ENCODE data around the gene ACRBP. TPM values are rescaled to one million over a fixed set of nuclear protein-coding genes. Genes with fewer than 3 reads are reported as not detected.

The ACRBP gene
- total RNA-seq, 2 experiments from 2014 or later, result 4.4 to 9.4 TPM

GRCh38 chr12:6592087-6592486 is 55.1 kb downstream of the ACRBP start:
- H3K4me1 ChIP-seq (ENCODE audit: insufficient read depth, low read length, poor library complexity, severe bottlenecking), result no peaks in the 10 kb centered on the region
- H3K9me2 ChIP-seq (ENCODE audit: insufficient read depth, low read length), result no peaks in the 10 kb centered on the region
- no peak for DNase-seq (ENCODE audit: low spot score)
- H2AFZ ChIP-seq (ENCODE audit: low read length), result no peak overlapping the region
- CTCF ChIA-PET (ENCODE audit: unreplicated experiment), result interaction anchor here (0.5 to 1.1 kb wide), 2 partner anchors 21 to 551 kb away, joined by 3 to 18 read pairs; no protein-coding TSS in a partner anchor
- no peak overlapping the region for H3K27ac ChIP-seq (ENCODE audit: low read depth, low read length, poor library complexity, severe bottlenecking)
- no peak overlapping the region for H3K4me2 ChIP-seq (ENCODE audit: low read length)
- POLR2A ChIA-PET, result no interaction called here
- H3K36me3 ChIP-seq (ENCODE audit: insufficient read depth, low read length), result peaks cover 99% of the 10 kb centered on the region
- TF ChIP-seq, protein P1, sequence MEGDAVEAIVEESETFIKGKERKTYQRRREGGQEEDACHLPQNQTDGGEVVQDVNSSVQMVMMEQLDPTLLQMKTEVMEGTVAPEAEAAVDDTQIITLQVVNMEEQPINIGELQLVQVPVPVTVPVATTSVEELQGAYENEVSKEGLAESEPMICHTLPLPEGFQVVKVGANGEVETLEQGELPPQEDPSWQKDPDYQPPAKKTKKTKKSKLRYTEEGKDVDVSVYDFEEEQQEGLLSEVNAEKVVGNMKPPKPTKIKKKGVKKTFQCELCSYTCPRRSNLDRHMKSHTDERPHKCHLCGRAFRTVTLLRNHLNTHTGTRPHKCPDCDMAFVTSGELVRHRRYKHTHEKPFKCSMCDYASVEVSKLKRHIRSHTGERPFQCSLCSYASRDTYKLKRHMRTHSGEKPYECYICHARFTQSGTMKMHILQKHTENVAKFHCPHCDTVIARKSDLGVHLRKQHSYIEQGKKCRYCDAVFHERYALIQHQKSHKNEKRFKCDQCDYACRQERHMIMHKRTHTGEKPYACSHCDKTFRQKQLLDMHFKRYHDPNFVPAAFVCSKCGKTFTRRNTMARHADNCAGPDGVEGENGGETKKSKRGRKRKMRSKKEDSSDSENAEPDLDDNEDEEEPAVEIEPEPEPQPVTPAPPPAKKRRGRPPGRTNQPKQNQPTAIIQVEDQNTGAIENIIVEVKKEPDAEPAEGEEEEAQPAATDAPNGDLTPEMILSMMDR (conservative IDR thresholded peaks at IDR 0.05; ENCODE audit: low read length), result no peak
- TF ChIP-seq EZH2phosphoT487 (IDR thresholded peaks at IDR 0.05; ENCODE audit: borderline replicate concordance, low read depth, low read length), result no peak
- H4K20me1 ChIP-seq (ENCODE audit: insufficient read depth, low read length), result no peaks in the 10 kb centered on the region
- H3K4me3 ChIP-seq (ENCODE audit: low read depth, low read length, poor library complexity, severe bottlenecking), result no peak overlapping the region
- TSS peak; percentile 78 for BruUV-seq (replicated peaks)
- no peaks in the 10 kb centered on the region for H3K9me3 ChIP-seq (ENCODE audit: low read length)
- intact Hi-C loops (cut with micrococcal nuclease; ENCODE audit: unreplicated experiment), result no loop called here
- no peaks in the 10 kb centered on the region for H3K79me2 ChIP-seq (ENCODE audit: insufficient read depth, low read depth, low read length)

Other genes with a start within 250 kb of the ACRBP start
- gene CD27, start 202.5 kb downstream of the ACRBP start, total RNA-seq (2014; rRNA removed; shearing (Covaris generic)), result 18.0 and 19.8 TPM in 2 replicates
- 39.9 and 48.3 TPM in 2 replicates for gene CD27, start 202.5 kb downstream of the ACRBP start, total RNA-seq (2022)
- 18.4 and 23.7 TPM in 2 replicates for gene TAPBPL, start 195.4 kb downstream of the ACRBP start, total RNA-seq (2014; rRNA removed; shearing (Covaris generic))
- gene TAPBPL, start 195.4 kb downstream of the ACRBP start, total RNA-seq (2022), result 22.2 and 25.5 TPM in 2 replicates
- gene VAMP1, start 176.8 kb downstream of the ACRBP start, total RNA-seq (2014; rRNA removed; shearing (Covaris generic)), result 82.7 and 86.0 TPM in 2 replicates
- 46.9 and 51.6 TPM in 2 replicates for gene VAMP1, start 176.8 kb downstream of the ACRBP start, total RNA-seq (2022)
- 152 and 164 TPM in 2 replicates for gene MRPL51, start 154.2 kb downstream of the ACRBP start, total RNA-seq (2014; rRNA removed; shearing (Covaris generic))
- gene MRPL51, start 154.2 kb downstream of the ACRBP start, total RNA-seq (2022), result 280 and 338 TPM in 2 replicates
- gene NCAPD2, start 153.3 kb downstream of the ACRBP start, total RNA-seq (2014; rRNA removed; shearing (Covaris generic)), result 157 and 195 TPM in 2 replicates
- gene NCAPD2, start 153.3 kb downstream of the ACRBP start, total RNA-seq (2022), result 225 and 267 TPM in 2 replicates
- gene GAPDH, start 112.9 kb downstream of the ACRBP start, total RNA-seq (2014; rRNA removed; shearing (Covaris generic)), result 3,369 and 3,801 TPM in 2 replicates
- gene GAPDH, start 112.9 kb downstream of the ACRBP start, total RNA-seq (2022), result 3,794 and 4,502 TPM in 2 replicates
- 16.9 and 25.4 TPM in 2 replicates for gene IFFO1, start 91.4 kb downstream of the ACRBP start, total RNA-seq (2014; rRNA removed; shearing (Covaris generic))
- gene IFFO1, start 91.4 kb downstream of the ACRBP start, total RNA-seq (2022), result 30.5 and 32.3 TPM in 2 replicates
- 87.9 and 116 TPM in 2 replicates for gene NOP2, start 79.1 kb downstream of the ACRBP start, total RNA-seq (2014; rRNA removed; shearing (Covaris generic))
- gene NOP2, start 79.1 kb downstream of the ACRBP start, total RNA-seq (2022), result 86.5 and 100 TPM in 2 replicates
- gene CHD4, start 40.1 kb downstream of the ACRBP start, total RNA-seq (2014; rRNA removed; shearing (Covaris generic)), result 287 and 319 TPM in 2 replicates
- gene CHD4, start 40.1 kb downstream of the ACRBP start, total RNA-seq (2022), result 247 and 267 TPM in 2 replicates
- 7.7 and 14.4 TPM in 2 replicates for gene LPAR5, start 11.5 kb downstream of the ACRBP start, total RNA-seq (2014; rRNA removed; shearing (Covaris generic))
- gene LPAR5, start 11.5 kb downstream of the ACRBP start, total RNA-seq (2022), result 25.3 and 25.6 TPM in 2 replicates
- 27.1 and 38.1 TPM in 2 replicates for gene ING4, start 15.7 kb upstream of the ACRBP start, total RNA-seq (2014; rRNA removed; shearing (Covaris generic))
- gene ING4, start 15.7 kb upstream of the ACRBP start, total RNA-seq (2022), result 30.8 and 37.0 TPM in 2 replicates
- 48.2 and 48.6 TPM in 2 replicates for gene ZNF384, start 41.9 kb upstream of the ACRBP start, total RNA-seq (2014; rRNA removed; shearing (Covaris generic))
- 95.5 and 109 TPM in 2 replicates for gene ZNF384, start 41.9 kb upstream of the ACRBP start, total RNA-seq (2022)
- gene PIANP, start 53.4 kb upstream of the ACRBP start, total RNA-seq (2014; rRNA removed; shearing (Covaris generic)), result 0.98 and 1.2 TPM in 2 replicates
- 15.2 and 15.4 TPM in 2 replicates for gene PIANP, start 53.4 kb upstream of the ACRBP start, total RNA-seq (2022)
- 64.8 and 71.2 TPM in 2 replicates for gene COPS7A, start 76.6 kb upstream of the ACRBP start, total RNA-seq (2014; rRNA removed; shearing (Covaris generic))
- gene COPS7A, start 76.6 kb upstream of the ACRBP start, total RNA-seq (2022), result 51.1 and 53.8 TPM in 2 replicates
- gene MLF2, start 105.7 kb upstream of the ACRBP start, total RNA-seq (2014; rRNA removed; shearing (Covaris generic)), result 87.3 and 96.2 TPM in 2 replicates
- gene MLF2, start 105.7 kb upstream of the ACRBP start, total RNA-seq (2022), result 79.7 and 81.3 TPM in 2 replicates
- gene PTMS, start 118.9 kb upstream of the ACRBP start, total RNA-seq (2014; rRNA removed; shearing (Covaris generic)), result 6.3 and 7.8 TPM in 2 replicates
- 9.8 and 11.8 TPM in 2 replicates for gene PTMS, start 118.9 kb upstream of the ACRBP start, total RNA-seq (2022)
- 0.19 and 0.62 TPM in 2 replicates for gene LAG3, start 125.1 kb upstream of the ACRBP start, total RNA-seq (2014; rRNA removed; shearing (Covaris generic))
- 0.26 TPM in 1 of 2 replicates, not detected in the other for gene LAG3, start 125.1 kb upstream of the ACRBP start, total RNA-seq (2022)
- not detected in 2 replicates for gene CD4, start 142.1 kb upstream of the ACRBP start, total RNA-seq (2014; rRNA removed; shearing (Covaris generic))
- gene CD4, start 142.1 kb upstream of the ACRBP start, total RNA-seq (2022), result not detected in 2 replicates
- gene GPR162, start 174.4 kb upstream of the ACRBP start, total RNA-seq (2014; rRNA removed; shearing (Covaris generic)), result not detected in 2 replicates
- gene GPR162, start 174.4 kb upstream of the ACRBP start, total RNA-seq (2022), result not detected in 2 replicates
- gene P3H3, start 181.0 kb upstream of the ACRBP start, total RNA-seq (2014; rRNA removed; shearing (Covaris generic)), result 0.54 and 1.0 TPM in 2 replicates
- gene P3H3, start 181.0 kb upstream of the ACRBP start, total RNA-seq (2022), result 0.50 and 0.93 TPM in 2 replicates
- 3.6 and 5.0 TPM in 2 replicates for gene GNB3, start 193.5 kb upstream of the ACRBP start, total RNA-seq (2014; rRNA removed; shearing (Covaris generic))
- gene GNB3, start 193.5 kb upstream of the ACRBP start, total RNA-seq (2022), result 20.4 and 23.7 TPM in 2 replicates
- gene CDCA3, start 203.9 kb upstream of the ACRBP start, total RNA-seq (2014; rRNA removed; shearing (Covaris generic)), result 160 and 222 TPM in 2 replicates
- 151 and 161 TPM in 2 replicates for gene CDCA3, start 203.9 kb upstream of the ACRBP start, total RNA-seq (2022)
- 65.9 and 70.4 TPM in 2 replicates for gene USP5, start 204.7 kb upstream of the ACRBP start, total RNA-seq (2014; rRNA removed; shearing (Covaris generic))
- 112 and 129 TPM in 2 replicates for gene USP5, start 204.7 kb upstream of the ACRBP start, total RNA-seq (2022)
- 596 and 608 TPM in 2 replicates for gene TPI1, start 220.1 kb upstream of the ACRBP start, total RNA-seq (2014; rRNA removed; shearing (Covaris generic))
- 519 and 801 TPM in 2 replicates for gene TPI1, start 220.1 kb upstream of the ACRBP start, total RNA-seq (2022)
- 7.8 and 8.3 TPM in 2 replicates for gene SPSB2, start 225.9 kb upstream of the ACRBP start, total RNA-seq (2014; rRNA removed; shearing (Covaris generic))
- gene SPSB2, start 225.9 kb upstream of the ACRBP start, total RNA-seq (2022), result 8.5 and 10.8 TPM in 2 replicates

Data from OCI-LY7 (cell line).